CD4-positive, alpha-beta T cell treated with Interleukin-4 for 4 hours (primary cell): ENCODE data around the gene NXN.
"Not testable (repeated sequence)": the region's sequence is repeated elsewhere in the genome, so short reads cannot be mapped to it uniquely, and the experiment has no call there.

ENCODE experiments used
- DNase-seq: peaks from one replicate; pipeline ENCODE4 v3.0.0-alpha.2; 2020

NXN gene

GRCh38 chr17:915538-916201 lies 63.9 kb downstream of the NXN start:
- no peak for DNase-seq

- DNase-seq = no peak
Observed at GRCh38 chr17:914561-914960, 65.0 kb downstream of the NXN start.

GRCh38 chr17:913207-913606 lies 66.4 kb downstream of the NXN start:
- no peak for DNase-seq

GRCh38 chr17:909642-910323 lies 69.8 kb downstream of the NXN start:
- no peak for DNase-seq

GRCh38 chr17:907725-908124 lies 71.9 kb downstream of the NXN start:
- no peak for DNase-seq

- not testable (repeated sequence) for DNase-seq
Observed at GRCh38 chr17:905708-906107, 73.9 kb downstream of the NXN start.

GRCh38 chr17:903691-904481 lies 75.7 kb downstream of the NXN start:
- DNase-seq = no peak

- DNase-seq = no peak
Observed at GRCh38 chr17:902463-902862, 77.1 kb downstream of the NXN start.

- no peak for DNase-seq
Observed at GRCh38 chr17:901964-902363, 77.6 kb downstream of the NXN start.

GRCh38 chr17:901191-901950 lies 78.2 kb downstream of the NXN start:
- DNase-seq = no peak

- no peak for DNase-seq
Observed at GRCh38 chr17:900336-900934, 79.1 kb downstream of the NXN start.

GRCh38 chr17:897970-898619 lies 81.5 kb downstream of the NXN start:
- DNase-seq = no peak

GRCh38 chr17:896953-897661 lies 82.5 kb downstream of the NXN start:
- DNase-seq = no peak

GRCh38 chr17:896454-896853 lies 83.1 kb downstream of the NXN start:
- DNase-seq = no peak

GRCh38 chr17:892958-893357 lies 86.6 kb downstream of the NXN start:
- DNase-seq = no peak

GRCh38 chr17:888998-889441 lies 90.6 kb downstream of the NXN start:
- no peak for DNase-seq

GRCh38 chr17:887551-888209 lies 91.9 kb downstream of the NXN start:
- DNase-seq = no peak

- DNase-seq = no peak
Observed at GRCh38 chr17:885971-886571, 93.5 kb downstream of the NXN start.

- DNase-seq = no peak
Observed at GRCh38 chr17:883586-883962, 96.0 kb downstream of the NXN start.

GRCh38 chr17:882827-883585 lies 96.6 kb downstream of the NXN start:
- DNase-seq = no peak
